NCI-H69 (cell line): ENCODE results near the gene GORAB.

Experiments
- DNase-seq: peaks from one replicate; lab custom pipeline; 2025; lab: John Stamatoyannopoulos, UW

The GORAB gene

GRCh38 chr1:170531758-170532657 lies at the start of gene GORAB:
Gene GORAB (plus strand): TSS chr1:170532166. CDS start chr1:170532224, 58 bp downstream.
- DNase-seq = peak; percentile 95

GRCh38 chr1:170483051-170483450 lies 48.9 kb upstream of the GORAB start:
- no peak for DNase-seq

- no peak for DNase-seq
Observed at GRCh38 chr1:170487503-170487902, 44.5 kb upstream of the GORAB start.

- DNase-seq = no peak
Observed at GRCh38 chr1:170491291-170491690, 40.7 kb upstream of the GORAB start.

- DNase-seq = peak; percentile 26
Observed at GRCh38 chr1:170494369-170494768, 37.6 kb upstream of the GORAB start.

GRCh38 chr1:170495006-170495405 lies 37.0 kb upstream of the GORAB start:
- no peak for DNase-seq

- DNase-seq = no peak
Observed at GRCh38 chr1:170498876-170499275, 33.1 kb upstream of the GORAB start.

GRCh38 chr1:170503665-170504064 lies 28.3 kb upstream of the GORAB start:
- DNase-seq = no peak

GRCh38 chr1:170510163-170510562 lies 21.8 kb upstream of the GORAB start:
- DNase-seq = no peak

GRCh38 chr1:170511038-170511437 lies 20.9 kb upstream of the GORAB start:
- DNase-seq = no peak

GRCh38 chr1:170513138-170513537 lies 18.8 kb upstream of the GORAB start:
- DNase-seq = no peak

- DNase-seq = no peak
Observed at GRCh38 chr1:170518185-170518834, 13.7 kb upstream of the GORAB start.

- DNase-seq = no peak
Observed at GRCh38 chr1:170518965-170519364, 13.0 kb upstream of the GORAB start.

GRCh38 chr1:170520601-170521000 lies 11.4 kb upstream of the GORAB start:
- no peak for DNase-seq

GRCh38 chr1:170521818-170522217 lies 10.1 kb upstream of the GORAB start:
- no peak for DNase-seq

GRCh38 chr1:170530972-170531757 lies 801 bp upstream of the GORAB start:
- DNase-seq = peak; percentile 43

- DNase-seq = no peak
Observed at GRCh38 chr1:170533298-170533697, 1.3 kb downstream of the GORAB start.

- no peak for DNase-seq
Observed at GRCh38 chr1:170534626-170535147, 2.7 kb downstream of the GORAB start.

GRCh38 chr1:170535418-170535817 lies 3.5 kb downstream of the GORAB start:
- no peak for DNase-seq

GRCh38 chr1:170536924-170537551 lies 5.1 kb downstream of the GORAB start:
- no peak for DNase-seq

GRCh38 chr1:170537798-170538503 lies 6.0 kb downstream of the GORAB start:
- DNase-seq = no peak
